ENCODE data around the gene TMEM183A. TPM values are rescaled to one million over a fixed set of nuclear protein-coding genes. Genes with fewer than 3 reads are reported as not detected.

Gene TMEM183A
- total RNA-seq, 6 experiments from 2014 or later = 21.4 to 38.1 (median 31.0) TPM

DNA sequence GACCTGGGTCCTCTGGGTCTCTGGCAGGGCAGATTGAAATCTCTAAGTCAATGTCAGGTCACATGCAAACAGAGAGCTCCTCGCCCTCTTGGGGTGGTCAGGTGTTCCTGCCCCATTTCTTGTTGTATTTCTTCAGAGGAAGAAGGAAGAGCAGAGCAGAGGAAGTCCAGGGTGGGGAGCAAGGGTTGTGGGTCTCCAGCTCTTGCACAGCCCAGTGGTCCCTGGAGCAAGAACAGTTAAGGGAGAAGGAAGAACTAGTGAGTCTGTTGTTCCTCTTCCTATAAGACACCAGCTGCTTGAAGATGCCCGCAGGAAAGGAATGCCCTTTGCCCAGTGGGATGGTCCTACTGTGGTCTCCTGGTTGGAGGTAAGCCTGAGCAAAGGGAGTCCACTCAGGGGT, 52.3 kb downstream of the TMEM183A start:
- H3K4me3 ChIP-seq = no peak overlapping the region
- no peak for DNase-seq
- H3K9me3 ChIP-seq = no peaks in the 10 kb centered on the region
- no peaks in the 10 kb centered on the region for H3K27me3 ChIP-seq
- peak in 2 of 4 donors; percentile 19 to 25 for ATAC-seq
- intact Hi-C loops (cut with DNase I) = no loop called here
- H3K36me3 ChIP-seq = no peaks in the 10 kb centered on the region
- H3K27ac ChIP-seq = no peak overlapping the region
- TF ChIP-seq, protein P1, sequence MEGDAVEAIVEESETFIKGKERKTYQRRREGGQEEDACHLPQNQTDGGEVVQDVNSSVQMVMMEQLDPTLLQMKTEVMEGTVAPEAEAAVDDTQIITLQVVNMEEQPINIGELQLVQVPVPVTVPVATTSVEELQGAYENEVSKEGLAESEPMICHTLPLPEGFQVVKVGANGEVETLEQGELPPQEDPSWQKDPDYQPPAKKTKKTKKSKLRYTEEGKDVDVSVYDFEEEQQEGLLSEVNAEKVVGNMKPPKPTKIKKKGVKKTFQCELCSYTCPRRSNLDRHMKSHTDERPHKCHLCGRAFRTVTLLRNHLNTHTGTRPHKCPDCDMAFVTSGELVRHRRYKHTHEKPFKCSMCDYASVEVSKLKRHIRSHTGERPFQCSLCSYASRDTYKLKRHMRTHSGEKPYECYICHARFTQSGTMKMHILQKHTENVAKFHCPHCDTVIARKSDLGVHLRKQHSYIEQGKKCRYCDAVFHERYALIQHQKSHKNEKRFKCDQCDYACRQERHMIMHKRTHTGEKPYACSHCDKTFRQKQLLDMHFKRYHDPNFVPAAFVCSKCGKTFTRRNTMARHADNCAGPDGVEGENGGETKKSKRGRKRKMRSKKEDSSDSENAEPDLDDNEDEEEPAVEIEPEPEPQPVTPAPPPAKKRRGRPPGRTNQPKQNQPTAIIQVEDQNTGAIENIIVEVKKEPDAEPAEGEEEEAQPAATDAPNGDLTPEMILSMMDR (IDR thresholded peaks at IDR 0.05) = no peak
- TF ChIP-seq POLR2A (IDR thresholded peaks at IDR 0.05) = no peak
- H3K4me1 ChIP-seq = no peaks in the 10 kb centered on the region
- 80% methylated on average over 1 of the region's 2 CpGs for WGBS (ENCODE audit: insufficient coverage, low coverage, low lambda C conversion rate, missing lambda C conversion rate)

DNA sequence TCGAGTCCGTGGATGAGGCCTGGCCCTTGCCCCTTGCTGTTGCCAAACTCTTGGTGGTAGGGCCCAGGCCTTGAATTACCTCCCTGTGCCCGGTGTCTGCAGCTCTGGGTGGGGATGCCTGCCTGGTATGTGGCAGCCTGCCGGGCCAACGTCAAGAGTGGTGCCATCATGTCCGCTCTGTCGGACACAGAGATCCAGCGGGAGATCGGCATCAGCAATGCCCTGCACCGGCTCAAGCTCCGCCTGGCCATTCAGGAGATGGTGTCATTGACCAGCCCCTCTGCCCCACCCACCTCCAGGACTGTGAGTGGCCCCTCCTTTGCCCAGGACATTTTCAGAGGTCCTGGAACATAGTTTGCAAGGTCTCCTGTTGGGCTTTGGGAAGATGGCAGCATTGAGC, 52.9 kb downstream of the TMEM183A start:
- WGBS (ENCODE audit: insufficient coverage, low coverage, low lambda C conversion rate, missing lambda C conversion rate) = 100% methylated on average over 1 of the region's 11 CpGs
- Histone ChIP-seq H3K27me3 (no peaks in the 10 kb centered on the region), H3K9me3 (no peaks in the 10 kb centered on the region), H3K4me1 (no peaks in the 10 kb centered on the region), H3K36me3 (no peaks in the 10 kb centered on the region), H3K4me3 (no peak overlapping the region), H3K27ac (no peak overlapping the region)
- no peak for DNase-seq
- intact Hi-C loops (cut with DNase I) = no loop called here
- TF ChIP-seq, protein P1 (IDR thresholded peaks at IDR 0.05) = no peak
- TF ChIP-seq POLR2A (IDR thresholded peaks at IDR 0.05) = no peak
- no peak for ATAC-seq

DNA sequence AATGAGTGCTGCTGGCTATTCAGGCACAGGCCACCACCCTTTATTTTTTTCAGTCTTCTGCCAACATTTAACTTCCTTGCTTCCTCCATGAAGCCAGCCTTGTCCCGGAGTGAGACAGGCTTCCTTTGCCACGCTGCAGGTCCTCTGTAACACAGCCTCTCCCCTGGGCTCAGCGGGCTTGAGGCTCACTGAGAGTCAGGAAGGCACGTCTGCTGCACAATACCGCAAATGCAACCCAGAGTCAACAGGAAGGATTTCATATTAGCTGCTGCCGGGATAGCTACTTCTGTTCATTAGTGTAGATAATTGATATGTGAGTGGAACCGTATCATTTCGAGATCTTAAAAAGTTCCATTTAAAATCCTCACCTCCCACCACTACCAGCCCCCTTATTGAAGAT, 56.1 kb downstream of the TMEM183A start:
- intact Hi-C loops (cut with DNase I) = no loop called here
- Histone ChIP-seq H3K27ac (no peak overlapping the region), H3K36me3 (no peaks in the 10 kb centered on the region), H3K4me1 (no peaks in the 10 kb centered on the region), H3K4me3 (no peak overlapping the region), H3K27me3 (no peaks in the 10 kb centered on the region), H3K9me3 (no peaks in the 10 kb centered on the region)
- no peak for TF ChIP-seq POLR2A (IDR thresholded peaks at IDR 0.05)
- TF ChIP-seq, protein P1 (IDR thresholded peaks at IDR 0.05) = no peak
- DNase-seq (no peak), ATAC-seq (peak in 2 of 4 donors; percentile 23 to 43)
- WGBS (ENCODE audit: insufficient coverage, low coverage, low lambda C conversion rate, missing lambda C conversion rate) = 27% methylated on average over 8 of the region's 8 CpGs

DNA sequence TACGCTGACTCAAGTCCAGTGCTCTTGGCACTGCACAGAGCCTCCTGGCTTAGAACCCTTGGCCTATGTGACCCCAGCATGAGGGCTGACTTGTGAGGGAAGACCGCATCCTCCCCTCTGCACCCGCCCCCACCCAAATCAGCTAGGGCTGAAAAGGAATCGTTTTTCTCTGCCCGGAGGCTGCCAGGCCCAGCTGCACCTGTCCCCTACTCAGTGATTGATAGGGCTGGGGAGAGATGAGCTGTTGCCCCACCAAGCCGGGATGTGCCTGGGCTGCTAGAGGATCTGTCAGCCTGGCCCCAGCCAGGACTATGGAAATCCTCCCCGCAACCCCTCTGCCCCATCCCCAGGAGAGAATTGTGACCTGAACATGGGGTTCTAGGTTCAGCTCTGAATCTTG, 58.0 kb downstream of the TMEM183A start:
- H3K27ac ChIP-seq = no peak overlapping the region
- intact Hi-C loops (cut with DNase I) = no loop called here
- no peak for DNase-seq
- no peaks in the 10 kb centered on the region for H3K9me3 ChIP-seq
- no peak overlapping the region for H3K4me3 ChIP-seq
- H3K36me3 ChIP-seq = no peaks in the 10 kb centered on the region
- no peak for ATAC-seq
- H3K4me1 ChIP-seq = no peaks in the 10 kb centered on the region
- WGBS (ENCODE audit: insufficient coverage, low coverage, low lambda C conversion rate, missing lambda C conversion rate) = 82% methylated on average over 2 of the region's 7 CpGs
- TF ChIP-seq, protein P1 (IDR thresholded peaks at IDR 0.05) = no peak
- no peak for TF ChIP-seq POLR2A (IDR thresholded peaks at IDR 0.05)
- H3K27me3 ChIP-seq = no peaks in the 10 kb centered on the region

DNA sequence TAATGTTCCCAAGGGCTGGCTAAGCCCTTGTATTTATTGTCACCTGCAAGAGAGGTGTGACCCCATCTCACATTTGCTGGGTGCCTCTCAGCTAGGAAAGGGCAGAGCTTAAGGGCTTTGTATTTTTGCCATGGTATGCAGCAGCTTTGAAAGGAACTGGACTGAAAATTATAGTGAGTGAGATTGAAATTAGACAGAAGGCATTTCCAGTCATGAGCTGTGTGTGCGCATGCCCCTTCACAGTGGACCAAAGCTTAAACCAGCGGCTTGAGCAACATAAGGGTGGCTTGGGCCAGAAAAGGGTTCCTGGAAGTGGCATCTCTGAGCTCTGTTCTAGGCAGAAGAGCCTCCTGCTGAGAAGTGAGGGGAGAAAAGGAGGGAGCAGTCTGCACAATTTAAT, 58.8 kb downstream of the TMEM183A start:
- H3K27me3 ChIP-seq = no peaks in the 10 kb centered on the region
- no peak overlapping the region for H3K27ac ChIP-seq
- intact Hi-C loops (cut with DNase I) = no loop called here
- WGBS (ENCODE audit: insufficient coverage, low coverage, low lambda C conversion rate, missing lambda C conversion rate) = 70% methylated on average over 2 of the region's 2 CpGs
- H3K4me3 ChIP-seq = no peak overlapping the region
- H3K4me1 ChIP-seq = no peaks in the 10 kb centered on the region
- no peak for DNase-seq
- TF ChIP-seq POLR2A (IDR thresholded peaks at IDR 0.05) = no peak
- TF ChIP-seq, protein P1 (IDR thresholded peaks at IDR 0.05) = no peak
- H3K36me3 ChIP-seq = no peaks in the 10 kb centered on the region
- H3K9me3 ChIP-seq = no peaks in the 10 kb centered on the region
- ATAC-seq = no peak
